HepG2 (cell line): ENCODE measurements around the gene VCPKMT. TPM values are rescaled to one million over a fixed set of nuclear protein-coding genes. Genes with fewer than 3 reads are reported as not detected.

Source experiments
- ATAC-seq: fragments of 200-7000 bp; cut with Tn5 transposase; 3 replicates; pipeline ENCODE4 v1.9.1; 2020; ENCODE audit warnings: mild to moderate bottlenecking, moderate library complexity
- BruUV-seq: library from RNA; stranded (reverse); fragments of 400-500 nt; replicated peaks from 2 replicates; lab custom pipeline; 2021; lab: Mats Ljungman, UMichigan
- CTCF ChIA-PET: fragments of 300-600 bp; formaldehyde crosslinking; extraction: SDS; loops from one replicate; lab custom pipeline; 2021; ENCODE audit warnings: low total read pairs, inconsistent platforms, low intra/inter-chr PET ratio; lab: Yijun Ruan, JAX
- POLR2A ChIA-PET: fragments of 350-600 bp; sonication (Branson Sonifier 250); formaldehyde crosslinking; loops from one replicate; lab custom pipeline; 2020; ENCODE audit warnings: antibody characterized with exemption, inconsistent platforms; lab: Yijun Ruan, JAX
- DNase-seq: peaks from one replicate; pipeline ENCODE4 v3.0.0-alpha.2; 2015; ENCODE audit warnings: low spot score
- FAIRE-seq: peaks from 3 replicates; lab custom pipeline; 2011; peaks lifted over from hg19 to GRCh38; lab: Jason Lieb, UNC
- H2AFZ ChIP-seq: one replicate; pipeline ENCODE4 v1.6.1; 2011; ENCODE audit warnings: low read length, inconsistent platforms
- H3K27ac ChIP-seq: fragments of 300-600 bp; 3 replicates; pipeline ENCODE4 v1.8.0; 2011; ENCODE audit warnings: mixed run types, mild to moderate bottlenecking, mixed read lengths, low read length, inconsistent platforms; ENCODE audit not compliant: insufficient read depth; ENCODE audit errors: extremely low read length
- H3K27me3 ChIP-seq, 2 experiments: fragments of 200-600 bp in 1 of 2; 2 replicates in 1 of 2; 3 replicates in 1 of 2; pipeline versions ENCODE4 v1.6.0 to v1.8.0; 2011; ENCODE audit warnings: low read length in 2 of 2, mild to moderate bottlenecking in 2 of 2, moderate library complexity in 2 of 2, inconsistent platforms in 1 of 2; ENCODE audit not compliant: insufficient read depth in 2 of 2, control insufficient read depth in 1 of 2
- H3K36me3 ChIP-seq, 2 experiments: fragments of 200-600 bp in 1 of 2; replicated peaks in 1 of 2; 2 replicates in 1 of 2; 3 replicates in 1 of 2; pipeline versions ENCODE4 v1.5.1 to v1.8.0; 2011; ENCODE audit warnings: low read length in 2 of 2, inconsistent platforms in 1 of 2; ENCODE audit not compliant: insufficient read depth in 2 of 2, control insufficient read depth in 1 of 2
- H3K4me1 ChIP-seq: 2 replicates; pipeline ENCODE4 v1.5.1; 2012; ENCODE audit warnings: low read length, inconsistent platforms; ENCODE audit not compliant: insufficient read depth
- H3K4me2 ChIP-seq: 2 replicates; pipeline ENCODE4 v1.6.0; 2011; ENCODE audit warnings: low read depth, low read length, inconsistent platforms
- H3K4me3 ChIP-seq, 3 experiments: fragments of 200-600 bp in 1 of 3; sonication (generic), shearing (Covaris generic) in 1 of 3; replicated peaks in 1 of 3; 2 replicates each; pipeline ENCODE4 v1.5.1; 2011 to 2016; ENCODE audit warnings: low read length in 3 of 3, inconsistent platforms in 2 of 3, low read depth in 2 of 3, mild to moderate bottlenecking in 2 of 3, control low read depth in 1 of 3, mixed read lengths in 1 of 3; ENCODE audit not compliant: insufficient read depth in 1 of 3
- H3K79me2 ChIP-seq: one replicate; pipeline ENCODE4 v1.6.1; 2011; ENCODE audit warnings: low read length, inconsistent platforms; ENCODE audit not compliant: insufficient read depth
- H3K9ac ChIP-seq: 2 replicates; pipeline ENCODE4 v1.6.0; 2011; ENCODE audit warnings: mild to moderate bottlenecking, low read depth, low read length, inconsistent platforms; ENCODE audit not compliant: insufficient read depth
- H3K9me3 ChIP-seq: 2 replicates; pipeline ENCODE4 v1.5.1; 2012; ENCODE audit warnings: mild to moderate bottlenecking, low read length
- H4K20me1 ChIP-seq: 2 replicates; pipeline ENCODE4 v1.6.0; 2011; ENCODE audit warnings: inconsistent platforms, mild to moderate bottlenecking, low read length, moderate library complexity; ENCODE audit not compliant: insufficient read depth
- BORCS8-MEF2B ChIP-seq: sonication (generic); formaldehyde crosslinking; IDR thresholded peaks from 2 replicates; pipeline ENCODE4 v1.8.0; 2022; ENCODE audit warnings: mild to moderate bottlenecking, missing genetic modification reagents
- FOSL1 ChIP-seq: sonication (generic); formaldehyde crosslinking; IDR thresholded peaks from 2 replicates; pipeline ENCODE4 v1.9.0; 2021; ENCODE audit warnings: missing genetic modification reagents, borderline replicate concordance
- FOXO1 ChIP-seq: sonication (generic); formaldehyde crosslinking; IDR thresholded peaks from 2 replicates; pipeline ENCODE4 v1.4.0; 2020; ENCODE audit warnings: missing genetic modification reagents
- HIC2 ChIP-seq: sonication (generic); formaldehyde crosslinking; IDR thresholded peaks from 2 replicates; pipeline ENCODE4 v1.9.0; 2022; ENCODE audit warnings: low read depth, missing genetic modification reagents
- MIER3 ChIP-seq: IDR thresholded peaks from 2 replicates; pipeline ENCODE4 v1.6.1; 2016; ENCODE audit warnings: missing compliant biosample characterization, borderline replicate concordance
- NCOA5 ChIP-seq: sonication (generic); formaldehyde crosslinking; IDR thresholded peaks from 2 replicates; pipeline ENCODE4 v1.4.0; 2020; ENCODE audit warnings: missing genetic modification reagents
- NFAT5 ChIP-seq: sonication (generic); formaldehyde crosslinking; IDR thresholded peaks from 2 replicates; pipeline ENCODE4 v1.4.0; 2020; ENCODE audit warnings: missing genetic modification reagents
- NFE2L1 ChIP-seq: sonication (generic); formaldehyde crosslinking; IDR thresholded peaks from 2 replicates; pipeline ENCODE4 v1.4.0; 2020; ENCODE audit warnings: missing genetic modification reagents, mild to moderate bottlenecking, borderline replicate concordance
- POGZ ChIP-seq: sonication (generic); formaldehyde crosslinking; IDR thresholded peaks from 2 replicates; pipeline ENCODE4 v1.4.0; 2020; ENCODE audit warnings: mild to moderate bottlenecking, missing genetic modification reagents
- PPARG ChIP-seq: conservative IDR thresholded peaks from 2 replicates; pipeline ENCODE4 v1.6.1; 2016; ENCODE audit warnings: missing biosample characterization, missing genetic modification reagents
- SNAPC5 ChIP-seq: sonication (generic); formaldehyde crosslinking; IDR thresholded peaks from 2 replicates; pipeline ENCODE4 v1.8.1; 2023; ENCODE audit warnings: mild to moderate bottlenecking, missing genetic modification reagents, borderline replicate concordance
- ZZZ3 ChIP-seq: sonication (generic); formaldehyde crosslinking; IDR thresholded peaks from 2 replicates; pipeline ENCODE4 v1.4.0; 2020; ENCODE audit warnings: missing genetic modification reagents, mild to moderate bottlenecking, borderline replicate concordance
- WGBS: methylation state at CpG from one replicate; pipeline ENCODE4 v1.1.6; 2017; ENCODE audit warnings: low lambda C conversion rate; 5-methylcytosine and 5-hydroxymethylcytosine counted together
- in situ Hi-C: cut with HindIII; loops from 2 replicates; pipeline ENCODE4 v1.10.0; 2017; ENCODE audit warnings: low pct_unique_long_range_greater_than_20kb; ENCODE audit not compliant: extremely low pct_ligation_motif_present
- intact Hi-C: fragments of 100-400 bp; cut with micrococcal nuclease; formaldehyde crosslinking; loops from one replicate; pipeline ENCODE4 v1.10.0; 2022; ENCODE audit not compliant: unreplicated experiment
- polyA plus RNA-seq, 8 experiments: library from polyadenylated mRNA; depleted of rRNA in 3 of 8; stranded (reverse) in 7 of 8; unstranded in 1 of 8; fragments of >200 nt; fragmentation: Illumina TruSeq in 4 of 8; extraction: Trizol in 4 of 8; gene quantifications; 2 replicates each; pipeline versions ENCODE4 v1.2.1 to v1.2.3, GENCODE V29; 2011 to 2016; ENCODE audit warnings: low read depth in 4 of 8, missing spikeins in 1 of 8, mixed read lengths in 1 of 8; ENCODE audit not compliant: insufficient read depth in 1 of 8
- total RNA-seq, 5 experiments: library from RNA; depleted of rRNA; stranded (reverse); fragments of >200 nt; fragmentation: Illumina TruSeq; extraction: Trizol; gene quantifications; 2 replicates each; pipeline ENCODE4 v1.2.3, GENCODE V29; 2016; ENCODE audit warnings: low read depth in 1 of 5
- TF ChIP-seq, protein P1 (sequence below): sonication (generic); formaldehyde crosslinking; IDR thresholded peaks from 2 replicates; pipeline ENCODE4 v1.5.0; 2020; ENCODE audit warnings: mild to moderate bottlenecking, missing genetic modification reagents

The VCPKMT gene
- total and polyA plus RNA-seq, 2 of the 13 experiments (the other 11 are each of a cell fraction or from before 2014, with no cell fraction given) = 3.9 to 5.4 TPM

DNA sequence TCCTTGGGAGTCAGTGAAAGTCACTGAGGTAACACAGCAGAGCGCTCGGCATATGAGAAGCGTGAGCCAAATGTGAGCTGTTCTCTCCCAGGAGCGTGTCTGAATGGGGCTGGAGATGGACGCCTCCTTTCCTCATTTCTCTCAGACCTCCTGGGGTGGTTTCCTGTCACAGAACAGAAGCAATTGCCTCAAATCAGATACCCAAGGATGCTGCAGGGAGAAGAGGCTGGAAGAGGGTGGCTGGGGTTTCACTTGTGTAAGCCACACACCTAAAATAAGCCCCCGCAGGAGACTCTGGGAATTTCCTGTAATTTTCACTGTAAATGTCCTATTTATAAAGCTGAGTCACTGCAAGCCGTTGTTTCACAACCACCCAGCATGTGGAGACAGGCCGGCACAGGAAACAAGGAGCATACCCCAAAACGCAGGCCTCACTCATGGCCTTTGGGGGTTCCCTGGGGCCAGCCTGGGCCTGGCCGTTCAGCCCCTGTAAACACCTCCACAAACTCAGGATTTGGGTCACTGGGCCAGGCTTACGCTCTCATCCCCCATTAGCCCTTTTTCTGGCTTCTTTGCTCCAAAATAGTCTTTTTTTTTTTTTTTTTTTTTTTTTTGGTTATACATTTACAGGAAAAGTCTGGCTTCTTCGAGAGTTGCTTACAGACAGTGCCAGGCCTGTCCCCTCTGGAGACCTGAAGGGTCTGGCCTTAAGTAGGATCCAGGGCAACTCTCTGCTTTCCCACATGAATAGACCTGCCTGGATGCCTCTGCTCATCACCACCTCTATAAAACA, 55.3 kb downstream of the VCPKMT start:
- Histone ChIP-seq H3K4me1 (peaks cover 54% of the 10 kb centered on the region), H4K20me1 (no peaks in the 10 kb centered on the region), H3K9me3 (no peaks in the 10 kb centered on the region), H3K27ac (peak overlapping the region; percentile 88), H3K79me2 (no peaks in the 10 kb centered on the region), H2AFZ (no peak overlapping the region), H3K4me3 (peak overlapping the region; percentile 63 to 76 (median 64)), H3K4me2 (peak overlapping the region; percentile 98), H3K27me3 (no peaks in the 10 kb centered on the region), H3K36me3 (no peaks in the 10 kb centered on the region), H3K9ac (peak overlapping the region; percentile 82)
- ChIA-PET CTCF (no interaction called here), POLR2A (interaction anchor here (1.0 to 4.5 kb wide), 25 partner anchors 8 to 290 kb away, joined by 3 to 85 read pairs (median 7); partner anchors contain the start of genes ARF6, NEMF and VCPKMT)
- 1% methylated on average over 12 of the region's 12 CpGs for WGBS
- in situ Hi-C loops = no loop called here
- TSS peak; percentile 86 for BruUV-seq
- peak; percentile 89 for DNase-seq
- intact Hi-C loops = loop anchor here (2.0 to 5.0 kb wide), 6 partner anchors 14 to 198 kb away; partner anchors contain the start of gene ARF6
- FAIRE-seq = no peak
- peak; percentile 71 for ATAC-seq
- no peak for TF ChIP-seq PPARG (CRISPR knock-in tag)
- peak; percentile 9; the same call in 1 of the 2 replicates for TF ChIP-seq FOXO1 (CRISPR knock-in tag)
- TF ChIP-seq MIER3 (CRISPR knock-in tag) = no peak; the same call in 1 of the 2 replicates
- no peak for TF ChIP-seq POGZ
- no peak for TF ChIP-seq ZZZ3
- no peak for TF ChIP-seq SNAPC5 (CRISPR knock-in tag)
- 0 out of 2 replicates have a peak, but pooled peaks have one; percentile 20 for TF ChIP-seq NFAT5
- TF ChIP-seq, protein P1, sequence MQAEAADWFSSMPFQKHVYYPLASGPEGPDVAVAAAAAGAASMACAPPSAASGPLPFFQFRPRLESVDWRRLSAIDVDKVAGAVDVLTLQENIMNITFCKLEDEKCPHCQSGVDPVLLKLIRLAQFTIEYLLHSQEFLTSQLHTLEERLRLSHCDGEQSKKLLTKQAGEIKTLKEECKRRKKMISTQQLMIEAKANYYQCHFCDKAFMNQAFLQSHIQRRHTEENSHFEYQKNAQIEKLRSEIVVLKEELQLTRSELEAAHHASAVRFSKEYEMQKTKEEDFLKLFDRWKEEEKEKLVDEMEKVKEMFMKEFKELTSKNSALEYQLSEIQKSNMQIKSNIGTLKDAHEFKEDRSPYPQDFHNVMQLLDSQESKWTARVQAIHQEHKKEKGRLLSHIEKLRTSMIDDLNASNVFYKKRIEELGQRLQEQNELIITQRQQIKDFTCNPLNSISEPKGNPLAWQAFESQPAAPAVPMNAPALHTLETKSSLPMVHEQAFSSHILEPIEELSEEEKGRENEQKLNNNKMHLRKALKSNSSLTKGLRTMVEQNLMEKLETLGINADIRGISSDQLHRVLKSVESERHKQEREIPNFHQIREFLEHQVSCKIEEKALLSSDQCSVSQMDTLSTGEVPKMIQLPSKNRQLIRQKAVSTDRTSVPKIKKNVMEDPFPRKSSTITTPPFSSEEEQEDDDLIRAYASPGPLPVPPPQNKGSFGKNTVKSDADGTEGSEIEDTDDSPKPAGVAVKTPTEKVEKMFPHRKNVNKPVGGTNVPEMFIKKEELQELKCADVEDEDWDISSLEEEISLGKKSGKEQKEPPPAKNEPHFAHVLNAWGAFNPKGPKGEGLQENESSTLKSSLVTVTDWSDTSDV (CRISPR knock-in tag) = no peak
- peak; percentile 81; the same call in 1 of the 2 replicates for TF ChIP-seq FOSL1 (CRISPR knock-in tag)
- no peak for TF ChIP-seq NCOA5
- peak; percentile 94; the same call in 1 of the 2 replicates for TF ChIP-seq NFE2L1 (CRISPR knock-in tag)
- TF ChIP-seq HIC2 (CRISPR knock-in tag) = no peak
- no peak for TF ChIP-seq BORCS8-MEF2B
